Prostate gland (tissue), 2 donors: ENCODE data around the gene RFX7. TPM values are rescaled to one million over a fixed set of nuclear protein-coding genes. Genes with fewer than 3 reads are reported as not detected.

Experiments used
- DNase-seq: peaks from one replicate; pipeline ENCODE4 v3.0.0-alpha.2; 2019; ENCODE audit warnings: low spot score
- H3K27ac ChIP-seq, 2 donors: fragments of 200-600 bp; sonication (generic); 2 replicates each; pipeline ENCODE4 v1.5.1; 2017 to 2019
- H3K27me3 ChIP-seq: fragments of 200-600 bp; sonication (generic); replicated peaks from 2 replicates; pipeline ENCODE4 v1.5.1; 2019; ENCODE audit not compliant: insufficient read depth
- H3K36me3 ChIP-seq, 2 donors: fragments of 200-600 bp; sonication (generic); 1 replicate in 1 of 2; 2 replicates in 1 of 2; pipeline versions ENCODE4 v1.5.1 to v1.8.1; 2017 to 2019
- H3K4me1 ChIP-seq: fragments of 200-600 bp; sonication (generic); replicated peaks from 2 replicates; pipeline ENCODE4 v1.5.1; 2019
- H3K4me3 ChIP-seq, 2 donors: fragments of 200-600 bp; sonication (generic); 2 replicates each; pipeline ENCODE4 v1.5.1; 2017 to 2019
- H3K9me3 ChIP-seq: fragments of 200-600 bp; sonication (generic); 2 replicates; pipeline ENCODE4 v1.5.1; 2017
- CTCF ChIP-seq, 4 experiments: fragments of 200-600 bp in 2 of 4; fragments of 450-650 bp in 2 of 4; sonication (generic) in 2 of 4; IDR thresholded peaks; 1 replicate in 3 of 4; 2 replicates in 1 of 4; pipeline ENCODE4 v1.5.1; 2016 to 2019; ENCODE audit warnings: antibody characterized with exemption in 4 of 4, mild to moderate bottlenecking in 2 of 4, moderate library complexity in 2 of 4
- POLR2A ChIP-seq: fragments of 450-650 bp; IDR thresholded peaks from one replicate; pipeline ENCODE4 v1.6.1; 2016; ENCODE audit warnings: antibody characterized with exemption, mild to moderate bottlenecking
- POLR2AphosphoS5 ChIP-seq: sonication (generic); formaldehyde crosslinking; IDR thresholded peaks from one replicate; pipeline ENCODE4 v1.6.1; 2017; ENCODE audit warnings: antibody characterized with exemption
- WGBS: methylation state at CpG from one replicate; pipeline ENCODE4 v1.1.5; 2018; 5-methylcytosine and 5-hydroxymethylcytosine counted together
- intact Hi-C: fragments of 100-400 bp; cut with DNase I; formaldehyde crosslinking; loops from one replicate; pipeline ENCODE4 v1.14.2; 2022
- total RNA-seq, 2 donors: library from RNA; depleted of rRNA; stranded (reverse); fragments of >200 nt; gene quantifications; one replicate each; pipeline ENCODE4 v1.1.0, GENCODE V29; 2016

Gene RFX7
- total RNA-seq, 2 donors from 2014 or later: 9.3 to 15.1 TPM

- H3K27me3 ChIP-seq: no peaks in the 10 kb centered on the region
- H3K9me3 ChIP-seq: no peaks in the 10 kb centered on the region
- DNase-seq: no peak
- H3K27ac ChIP-seq: no peak overlapping the region
- no peaks in the 10 kb centered on the region for H3K4me1 ChIP-seq
- 100% methylated on average over 1 of the region's 1 CpG for WGBS
- intact Hi-C loops: no loop called here
- no peaks in the 10 kb centered on the region for H3K36me3 ChIP-seq
- no peak overlapping the region for H3K4me3 ChIP-seq
- TF ChIP-seq POLR2AphosphoS5: no peak
- TF ChIP-seq CTCF (IDR thresholded peaks at IDR 0.05): no peak
- no peak for TF ChIP-seq POLR2A
Measured at GRCh38 chr15:56202701-56203100, 41.0 kb downstream of the RFX7 start.

GRCh38 chr15:56199038-56199437 is 44.6 kb downstream of the RFX7 start:
- intact Hi-C loops: no loop called here
- no peak overlapping the region for H3K4me3 ChIP-seq
- no peaks in the 10 kb centered on the region for H3K36me3 ChIP-seq
- TF ChIP-seq CTCF (IDR thresholded peaks at IDR 0.05): no peak
- no peak for TF ChIP-seq POLR2A
- no peak for TF ChIP-seq POLR2AphosphoS5
- H3K4me1 ChIP-seq: no peaks in the 10 kb centered on the region
- DNase-seq: no peak
- 89% methylated on average over 2 of the region's 2 CpGs for WGBS
- H3K9me3 ChIP-seq: no peaks in the 10 kb centered on the region
- H3K27me3 ChIP-seq: no peaks in the 10 kb centered on the region
- H3K27ac ChIP-seq: no peak overlapping the region

- intact Hi-C loops: no loop called here
- 97% methylated on average over 1 of the region's 1 CpG for WGBS
- TF ChIP-seq POLR2AphosphoS5: no peak
- no peak for TF ChIP-seq POLR2A
- no peak for TF ChIP-seq CTCF (IDR thresholded peaks at IDR 0.05)
- no peak overlapping the region for H3K4me3 ChIP-seq
- H3K4me1 ChIP-seq: no peaks in the 10 kb centered on the region
- no peaks in the 10 kb centered on the region for H3K9me3 ChIP-seq
- DNase-seq: no peak
- H3K27me3 ChIP-seq: no peaks in the 10 kb centered on the region
- H3K36me3 ChIP-seq: no peaks in the 10 kb centered on the region
- H3K27ac ChIP-seq: no peak overlapping the region
Measured at GRCh38 chr15:56194035-56194434, 49.6 kb downstream of the RFX7 start.

- Histone ChIP-seq H3K27ac (no peak overlapping the region), H3K9me3 (no peaks in the 10 kb centered on the region), H3K4me1 (no peaks in the 10 kb centered on the region), H3K4me3 (no peak overlapping the region), H3K27me3 (no peaks in the 10 kb centered on the region), H3K36me3 (no peaks in the 10 kb centered on the region)
- DNase-seq: no peak
- 95% methylated on average over 10 of the region's 10 CpGs for WGBS
- TF ChIP-seq CTCF (IDR thresholded peaks at IDR 0.05) (no peak), POLR2AphosphoS5 (no peak), POLR2A (no peak)
- intact Hi-C loops: no loop called here
Measured at GRCh38 chr15:56192659-56193442, 50.8 kb downstream of the RFX7 start.

- 97% methylated on average over 1 of the region's 1 CpG for WGBS
- no peaks in the 10 kb centered on the region for H3K4me1 ChIP-seq
- no peaks in the 10 kb centered on the region for H3K27me3 ChIP-seq
- H3K9me3 ChIP-seq: no peaks in the 10 kb centered on the region
- no peak overlapping the region for H3K27ac ChIP-seq
- H3K36me3 ChIP-seq: no peaks in the 10 kb centered on the region
- no peak for DNase-seq
- intact Hi-C loops: no loop called here
- no peak overlapping the region for H3K4me3 ChIP-seq
- TF ChIP-seq POLR2AphosphoS5: no peak
- TF ChIP-seq CTCF (IDR thresholded peaks at IDR 0.05): no peak
- no peak for TF ChIP-seq POLR2A
Measured at GRCh38 chr15:56187665-56188064, 56.0 kb downstream of the RFX7 start.
